Suppressor macrophage (primary cell): ENCODE results near the gene MCF2L.
"Not testable (repeated sequence)": the region's sequence is repeated elsewhere in the genome, so short reads cannot be mapped to it uniquely, and the experiment has no call there.

Experiments
- DNase-seq, 4 experiments: peaks; one replicate each; pipeline ENCODE4 v3.0.0-alpha.2; 2020 to 2022

MCF2L gene

DNA sequence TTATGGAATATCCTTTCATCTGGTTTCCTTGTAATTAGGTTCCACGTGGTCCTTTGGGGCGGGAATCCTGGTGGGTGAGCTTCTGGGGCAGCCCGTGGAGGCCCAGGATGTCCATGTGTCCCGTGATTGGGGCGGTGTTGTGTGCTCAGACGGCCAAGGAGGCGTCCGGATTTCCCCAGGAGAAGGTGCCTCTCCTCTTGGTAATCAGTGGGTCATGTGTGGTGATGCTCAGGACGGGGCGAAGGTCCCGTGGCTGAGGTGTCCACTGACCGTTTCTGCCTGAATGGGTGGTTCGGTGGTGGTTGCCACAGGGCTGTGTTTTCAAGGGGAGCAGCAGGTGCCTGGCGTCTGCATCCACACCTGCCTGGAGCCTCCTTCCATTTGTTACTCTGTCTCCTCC, 84.4 kb downstream of the MCF2L start:
- DNase-seq: no peak

DNA sequence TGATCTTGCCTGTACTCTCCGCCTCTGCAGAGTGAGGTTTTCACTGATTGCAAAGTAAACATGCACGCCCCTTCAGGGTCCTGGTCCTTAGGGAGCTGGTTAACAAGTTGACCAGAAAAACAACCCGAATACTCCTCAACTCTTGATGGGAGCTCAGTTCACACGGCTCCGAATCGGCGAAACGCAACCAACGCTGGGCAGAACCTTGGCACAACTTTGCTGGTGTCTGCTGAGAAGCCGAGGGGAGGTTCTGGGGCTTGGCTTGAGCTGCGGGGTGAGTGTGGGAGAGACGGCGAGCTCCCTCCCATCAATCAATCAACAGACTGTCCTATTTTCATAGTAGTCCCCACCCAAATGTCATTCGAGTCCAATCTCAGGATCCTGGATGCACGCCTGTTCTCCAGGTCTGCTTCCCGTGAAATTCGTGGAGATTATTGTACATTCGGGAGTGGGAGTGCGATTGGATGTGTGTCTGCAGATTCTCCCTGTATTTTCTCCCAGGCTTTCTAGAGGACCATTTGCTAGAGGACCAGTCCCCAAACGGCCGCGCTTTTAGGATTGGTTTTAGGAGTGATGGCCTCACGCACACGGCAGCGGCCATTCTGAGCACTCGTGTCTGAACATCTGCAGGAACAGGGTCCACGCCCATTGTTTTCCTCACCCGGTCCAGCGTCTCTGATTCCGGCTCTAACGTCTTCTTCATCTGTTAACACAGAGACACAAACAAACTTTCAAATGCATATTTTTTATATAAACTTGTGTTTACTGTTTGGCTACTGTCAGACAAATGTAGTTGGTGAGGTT, 85.0 kb downstream of the MCF2L start:
- DNase-seq: no peak

DNA sequence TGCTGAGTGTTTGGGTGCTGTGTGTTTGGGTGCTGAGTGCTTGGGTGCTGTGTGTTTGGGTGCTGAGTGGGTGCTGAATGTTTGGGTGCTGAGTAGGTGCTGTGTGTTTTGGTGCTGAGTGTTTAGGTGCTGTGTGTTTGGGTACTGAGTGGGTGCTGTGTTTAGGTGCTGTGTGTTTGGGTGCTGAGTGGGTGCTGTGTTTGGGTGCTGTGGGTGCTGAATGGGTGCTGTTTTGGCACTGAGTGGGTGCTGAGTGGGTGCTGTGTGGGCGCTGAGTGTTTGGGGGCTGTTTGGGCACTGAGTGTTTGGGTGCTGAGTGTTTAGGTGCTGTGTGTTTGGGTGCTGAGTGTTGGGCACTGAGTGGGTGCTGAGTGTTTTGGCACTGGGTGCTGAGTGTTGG, 88.1 kb downstream of the MCF2L start:
- no peak for DNase-seq

DNA sequence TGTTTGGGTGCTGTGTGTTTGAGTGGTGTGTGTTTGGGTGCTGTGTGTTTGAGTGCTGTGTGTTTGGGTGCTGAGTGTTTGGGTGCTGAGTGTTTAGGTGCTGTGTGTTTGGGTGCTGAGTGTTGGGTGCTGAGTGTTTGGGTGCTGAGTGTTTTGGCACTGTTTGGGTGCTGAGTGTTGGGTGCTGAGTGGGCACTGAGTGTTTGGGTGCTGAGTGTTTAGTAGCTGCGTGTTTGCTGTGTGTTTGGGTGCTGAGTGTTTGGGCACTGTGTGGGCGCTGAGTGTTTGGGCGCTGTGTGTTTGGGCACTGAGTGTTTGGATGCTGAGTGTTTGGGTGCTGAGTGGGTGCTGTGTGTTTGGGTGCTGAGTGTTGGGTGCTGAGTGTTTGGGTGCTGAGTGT, 88.5 kb downstream of the MCF2L start:
- DNase-seq: not testable (repeated sequence)

DNA sequence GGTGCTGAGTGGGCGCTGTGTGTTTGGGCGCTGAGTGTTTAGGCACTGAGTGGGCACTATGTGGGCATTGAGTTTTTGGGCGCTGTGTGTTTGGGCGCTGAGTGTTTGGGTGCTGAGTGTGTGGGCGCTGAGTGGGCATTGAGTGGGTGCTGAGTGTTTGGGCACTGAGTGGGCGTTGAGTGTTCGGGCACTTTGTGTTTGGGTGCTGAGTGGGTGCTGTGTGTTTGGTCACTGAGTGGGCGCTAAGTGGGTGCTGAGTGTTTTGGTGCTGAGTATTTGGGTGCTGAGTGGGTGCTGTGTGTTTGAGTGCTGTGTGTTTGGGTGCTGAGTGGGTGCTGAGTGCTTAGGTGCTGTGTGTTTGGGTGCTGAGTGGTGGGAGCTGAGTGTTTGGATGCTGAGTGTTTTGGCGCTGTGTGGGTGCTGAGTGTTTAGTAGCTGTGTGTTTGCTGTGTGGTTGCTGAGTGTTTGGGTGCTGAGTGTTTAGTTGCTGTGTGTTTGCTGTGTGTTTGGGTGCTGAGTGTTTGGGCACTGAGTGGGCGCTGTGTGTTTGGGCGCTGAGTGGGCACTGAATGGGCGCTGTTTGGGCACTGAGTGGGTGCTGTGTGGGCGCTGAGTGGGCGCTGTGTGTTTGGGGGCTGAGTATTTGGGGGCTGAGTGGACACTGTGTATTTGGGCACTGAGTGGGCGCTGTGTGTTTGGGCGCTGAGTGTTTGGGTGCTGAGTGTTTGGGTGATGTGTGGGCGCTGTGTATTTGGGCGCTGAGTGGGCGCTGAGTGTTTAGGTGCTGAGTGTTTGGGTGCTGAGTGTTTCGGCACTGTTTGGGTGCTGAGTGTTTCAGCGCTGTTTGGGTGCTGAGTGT, 89.3 kb downstream of the MCF2L start:
- DNase-seq: no peak

DNA sequence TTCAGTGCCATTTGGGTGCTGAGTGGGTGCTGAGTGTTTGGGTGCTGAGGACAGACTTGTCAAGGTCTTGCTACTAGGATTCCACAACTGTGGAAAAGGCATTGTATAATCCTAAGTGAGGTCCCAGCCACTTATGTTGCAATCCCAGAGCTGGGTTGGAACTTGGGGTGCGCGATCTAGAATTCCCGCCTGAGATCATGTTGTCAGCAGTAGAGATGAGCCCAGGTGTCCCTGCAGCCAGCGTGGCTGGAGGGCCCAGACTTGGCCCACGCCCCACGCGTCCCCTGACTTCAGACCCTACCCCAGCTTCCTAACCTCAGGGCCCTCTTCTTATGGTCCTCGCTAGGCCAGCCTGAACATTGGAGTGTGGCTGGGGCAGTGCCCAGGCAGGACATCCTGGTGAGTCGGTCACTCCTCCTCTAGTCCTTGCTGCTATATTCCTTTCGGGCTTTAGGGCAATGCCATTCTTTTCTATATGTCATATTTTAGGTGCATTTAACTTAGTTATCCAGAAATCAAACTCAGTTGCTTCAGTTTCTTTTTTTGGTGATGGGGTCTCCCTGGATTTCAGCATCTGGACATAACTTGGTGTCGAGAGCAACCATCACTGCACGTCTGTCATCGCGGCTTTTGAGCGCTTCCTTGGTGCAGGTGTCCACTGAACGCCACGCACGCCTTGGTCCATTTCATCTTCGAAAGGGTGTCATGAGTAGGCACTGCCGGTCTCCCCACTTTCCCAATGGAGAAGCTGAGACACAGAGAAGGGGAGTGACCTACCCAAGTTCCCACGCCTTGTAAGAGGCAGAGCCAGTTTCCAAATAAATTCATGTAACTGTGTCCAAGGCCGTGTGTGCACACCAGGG, 90.2 kb downstream of the MCF2L start:
- no peak for DNase-seq

DNA sequence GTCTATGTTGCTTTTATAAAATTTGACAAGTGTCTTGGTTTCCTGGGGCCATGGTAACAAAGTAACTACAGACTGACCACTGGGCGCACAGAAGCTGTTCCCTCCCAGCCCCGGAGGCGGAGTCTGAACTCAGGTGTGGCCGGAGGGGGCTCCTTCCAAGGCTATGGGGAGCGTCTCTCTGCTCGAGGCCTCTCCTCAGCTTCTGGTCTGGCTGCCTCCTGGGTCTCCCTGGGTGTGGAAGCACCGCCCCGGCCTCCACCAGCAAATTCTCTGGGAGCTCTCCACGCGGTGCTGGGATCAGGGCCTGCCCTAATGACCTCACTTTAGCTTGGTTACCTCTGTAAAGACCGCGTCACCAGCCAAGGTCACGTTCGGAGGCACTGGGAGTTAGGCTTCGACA, 90.9 kb downstream of the MCF2L start:
- DNase-seq: no peak

DNA sequence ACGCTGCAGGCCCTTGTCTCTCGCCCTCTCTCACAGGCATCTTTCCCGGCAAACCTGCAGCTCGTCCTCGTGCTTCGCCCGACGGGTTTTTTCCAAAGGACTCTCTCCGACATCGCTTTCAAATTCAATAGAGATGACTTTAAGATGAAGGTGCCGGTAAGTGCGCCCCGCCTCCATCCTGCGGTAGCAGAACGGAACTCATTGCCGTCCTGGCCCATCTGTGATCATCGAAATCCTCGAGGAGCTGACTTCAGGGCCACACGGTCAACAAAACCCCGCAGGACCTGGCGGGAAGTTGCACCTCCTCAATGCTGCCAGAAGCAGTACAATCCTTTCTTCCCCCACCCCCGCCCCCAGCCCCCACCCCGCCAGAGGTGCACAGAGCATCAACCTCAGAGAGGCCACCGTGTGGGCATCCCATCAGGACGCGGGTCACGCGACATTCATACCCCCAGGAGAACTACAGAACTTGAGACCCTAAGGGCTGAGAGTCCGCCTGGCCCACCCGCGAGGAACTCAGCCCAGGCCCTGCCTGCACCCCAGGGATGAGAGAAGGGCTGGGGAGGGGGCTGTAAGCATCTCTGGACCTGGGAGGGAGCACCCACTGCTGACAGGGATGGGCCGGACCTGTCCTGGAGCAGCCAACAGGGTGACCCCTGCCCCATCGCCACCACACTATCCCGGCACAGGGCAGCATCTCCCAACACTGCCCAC, 91.7 kb downstream of the MCF2L start:
- DNase-seq: no peak

DNA sequence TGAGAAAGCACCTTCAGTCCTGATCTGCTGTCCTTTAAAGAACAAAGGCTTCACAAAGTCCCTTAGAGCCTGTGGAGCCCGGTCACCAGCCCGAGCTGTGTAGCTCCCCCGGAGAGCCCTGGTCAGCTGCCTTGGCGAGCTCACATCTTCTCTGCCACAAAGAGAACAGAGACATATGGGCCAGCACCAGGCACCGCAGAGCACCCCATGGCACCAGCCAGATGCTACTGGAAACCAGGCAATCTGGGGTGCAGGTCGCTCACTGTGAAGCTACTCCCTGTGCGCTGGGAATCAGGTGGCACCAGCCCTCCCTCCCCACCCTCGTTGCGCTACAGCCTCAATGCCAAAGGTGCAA, 92.2 kb downstream of the MCF2L start:
- no peak for DNase-seq

DNA sequence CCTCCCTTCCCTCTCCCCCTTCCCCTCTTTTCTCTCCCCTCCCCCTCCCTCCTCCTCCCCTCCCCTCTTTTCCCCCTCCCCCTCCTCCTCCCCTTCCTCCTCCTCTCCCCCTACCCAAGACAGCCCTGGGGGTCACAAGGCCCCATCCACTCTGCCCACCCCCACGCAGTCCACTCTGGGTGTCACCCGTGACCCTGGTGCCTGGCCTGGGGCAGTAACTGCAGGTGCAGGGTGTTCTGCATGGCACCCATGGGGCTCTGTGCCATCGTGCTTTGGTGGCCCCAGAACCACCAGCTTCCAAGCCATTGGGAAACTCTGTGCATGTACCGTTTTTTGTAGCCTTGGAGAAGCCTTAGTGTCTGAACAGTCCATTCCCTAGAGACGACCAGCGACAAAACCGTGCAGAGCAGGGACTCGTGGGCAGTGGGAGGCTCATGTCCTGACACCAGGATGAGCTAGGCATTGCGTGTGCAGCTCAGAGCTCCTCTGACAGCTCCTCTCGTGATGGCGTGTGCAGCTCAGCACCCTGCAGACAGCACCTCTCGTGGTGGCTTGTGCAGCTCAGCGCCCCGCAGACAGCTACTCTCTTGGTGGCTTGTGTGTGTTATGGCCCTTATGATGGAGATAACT, 92.9 kb downstream of the MCF2L start:
- DNase-seq: no peak

DNA sequence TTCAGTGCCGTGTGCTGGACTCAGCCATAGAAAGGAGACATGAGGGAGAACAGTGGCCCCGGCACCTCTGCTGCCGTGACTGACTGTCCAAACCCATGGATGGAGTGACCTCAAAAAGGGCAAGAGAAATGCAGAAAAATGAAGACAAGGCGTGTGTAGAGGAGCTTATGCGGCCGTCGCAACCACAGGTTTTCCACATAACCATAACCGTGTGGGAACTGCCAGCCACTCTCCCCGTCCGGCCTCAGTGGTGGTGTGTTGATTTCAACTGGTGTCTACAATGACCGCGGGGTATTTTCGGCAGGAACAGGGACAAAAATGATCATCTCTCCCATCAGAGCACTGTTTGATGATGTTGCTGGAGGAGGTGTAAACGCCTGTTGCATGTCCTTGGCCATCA, 93.7 kb downstream of the MCF2L start:
- no peak for DNase-seq

DNA sequence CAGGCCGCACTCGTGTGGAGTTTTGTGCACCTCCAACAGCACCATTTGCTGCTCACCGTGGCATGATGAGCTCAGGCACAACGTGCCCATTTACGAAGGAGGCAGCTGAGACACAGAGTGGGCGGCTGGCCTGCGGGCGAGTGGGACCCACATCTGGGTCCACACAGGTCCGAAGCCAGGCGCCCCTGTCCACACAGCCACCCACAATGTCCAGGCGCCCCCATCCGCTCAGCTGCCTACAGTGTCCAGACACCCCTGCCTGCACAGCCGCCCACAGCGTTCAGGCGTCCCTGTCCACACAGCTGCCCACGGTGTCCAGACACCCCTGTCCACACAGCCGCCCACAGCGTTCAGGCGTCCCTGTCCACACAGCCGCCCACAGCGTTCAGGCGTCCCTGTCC, 94.1 kb downstream of the MCF2L start:
- DNase-seq: no peak

DNA sequence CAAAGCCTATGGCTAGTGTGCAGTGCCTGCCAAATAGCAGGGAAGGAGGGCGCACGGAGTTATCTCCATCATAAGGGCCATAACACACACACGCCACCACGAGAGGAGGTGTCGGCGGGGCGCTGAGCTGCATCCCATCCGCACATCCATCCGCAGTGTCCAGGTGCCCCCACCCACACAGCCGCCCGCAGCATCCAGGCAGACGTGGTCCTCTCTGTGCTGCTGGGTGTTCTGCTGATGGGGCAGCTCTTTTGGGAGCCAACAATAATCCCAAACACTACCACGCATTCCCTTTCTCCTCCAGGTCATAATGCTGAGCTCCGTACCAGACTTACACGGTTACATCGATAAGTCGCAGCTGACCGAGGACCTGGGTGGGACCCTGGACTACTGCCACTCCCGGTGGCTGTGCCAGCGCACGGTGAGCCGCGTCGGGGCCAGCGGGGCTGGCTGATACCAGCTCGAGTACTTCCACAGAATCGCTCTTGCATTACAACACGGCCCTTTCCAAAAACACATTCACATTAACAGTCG, 95.1 kb downstream of the MCF2L start:
- no peak for DNase-seq

DNA sequence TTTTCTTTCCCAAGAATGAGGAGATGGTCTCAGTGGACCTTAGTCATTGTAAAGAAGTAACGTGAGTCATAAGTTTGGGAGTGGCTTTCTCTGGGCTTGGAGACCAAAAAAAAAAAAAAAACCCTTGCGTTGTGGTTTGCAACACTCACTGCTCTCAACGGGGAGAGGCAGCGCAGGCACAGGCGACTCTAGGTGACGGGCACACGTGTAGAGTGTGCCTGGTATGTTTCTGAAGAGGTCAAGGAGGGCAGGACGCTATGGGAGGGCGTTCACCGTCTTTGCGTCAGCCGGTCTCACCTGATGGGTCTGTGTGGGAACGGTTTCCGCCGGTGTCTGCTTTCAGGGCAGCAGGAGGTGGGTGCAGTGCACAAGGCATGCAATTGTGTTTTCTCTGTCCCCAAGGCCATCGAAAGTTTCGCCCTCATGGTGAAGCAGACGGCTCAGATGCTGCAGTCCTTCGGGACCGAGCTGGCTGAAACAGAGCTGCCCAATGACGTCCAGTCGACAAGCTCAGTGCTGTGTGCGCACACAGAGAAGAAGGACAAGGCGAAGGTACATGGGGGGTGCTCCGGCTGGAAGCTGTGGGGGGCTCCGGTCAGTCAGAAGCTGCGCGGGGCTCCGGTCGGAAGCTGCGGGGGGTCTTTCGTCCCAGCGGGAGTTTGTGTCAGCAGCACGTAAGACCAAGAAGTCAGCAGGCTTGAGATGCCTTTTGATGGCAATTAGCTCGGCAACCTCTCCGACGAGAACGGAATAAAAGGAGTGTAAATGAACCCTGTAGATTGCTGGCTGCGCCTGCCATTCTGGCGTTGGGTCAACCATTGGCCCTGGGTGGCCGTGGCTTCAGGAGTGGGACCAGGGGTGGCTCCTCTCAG, 95.8 kb downstream of the MCF2L start:
- no peak for DNase-seq

DNA sequence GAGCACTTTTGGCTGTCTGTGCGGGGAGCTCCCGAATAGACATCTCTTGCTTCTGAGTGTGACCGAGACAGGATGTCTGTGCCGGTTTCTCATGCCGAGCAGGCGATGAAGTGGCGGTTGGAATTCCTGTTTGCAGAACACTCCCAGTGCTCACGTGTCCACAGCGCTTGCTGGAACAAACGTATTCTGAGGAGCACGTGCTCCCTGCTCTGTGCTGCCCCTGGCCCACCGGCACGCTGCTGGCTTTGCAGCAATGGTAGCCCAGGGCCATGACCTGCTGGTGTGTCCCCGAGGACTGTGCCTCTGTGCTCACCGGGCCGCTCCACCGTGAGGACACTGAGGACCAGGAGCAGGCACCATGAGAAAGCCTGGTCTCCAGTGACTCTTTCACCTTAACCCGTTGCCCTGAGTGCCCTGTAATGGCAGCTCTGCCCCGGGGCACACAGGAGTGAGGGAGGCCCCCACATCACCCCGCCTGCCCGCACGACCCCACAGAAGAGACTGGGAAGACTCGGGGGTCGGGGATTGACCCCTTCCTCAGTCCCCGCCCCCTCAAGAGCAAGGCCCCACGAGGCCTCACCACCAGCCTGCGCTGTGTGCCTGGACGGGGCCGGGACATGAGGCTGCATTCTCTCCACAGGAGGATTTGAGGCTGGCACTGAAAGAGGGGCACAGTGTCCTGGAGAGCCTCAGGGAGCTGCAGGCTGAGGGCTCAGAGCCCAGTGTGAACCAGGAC, 96.6 kb downstream of the MCF2L start:
- no peak for DNase-seq

DNA sequence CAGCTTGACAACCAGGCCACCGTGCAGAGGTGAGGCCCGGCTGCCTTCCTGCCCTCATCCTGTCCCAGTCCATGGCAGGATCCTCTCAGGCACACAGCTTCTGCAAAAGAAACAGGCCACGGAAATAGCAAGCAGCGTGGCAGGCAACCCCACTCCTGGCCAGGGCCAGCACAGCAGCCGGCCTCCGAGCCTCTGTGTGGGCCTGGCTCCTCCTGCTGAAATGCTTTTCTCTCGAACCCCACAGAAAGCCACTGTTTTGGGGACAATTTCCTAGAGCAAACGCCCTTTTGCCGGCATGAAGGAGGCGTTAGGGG, 97.1 kb downstream of the MCF2L start:
- no peak for DNase-seq

DNA sequence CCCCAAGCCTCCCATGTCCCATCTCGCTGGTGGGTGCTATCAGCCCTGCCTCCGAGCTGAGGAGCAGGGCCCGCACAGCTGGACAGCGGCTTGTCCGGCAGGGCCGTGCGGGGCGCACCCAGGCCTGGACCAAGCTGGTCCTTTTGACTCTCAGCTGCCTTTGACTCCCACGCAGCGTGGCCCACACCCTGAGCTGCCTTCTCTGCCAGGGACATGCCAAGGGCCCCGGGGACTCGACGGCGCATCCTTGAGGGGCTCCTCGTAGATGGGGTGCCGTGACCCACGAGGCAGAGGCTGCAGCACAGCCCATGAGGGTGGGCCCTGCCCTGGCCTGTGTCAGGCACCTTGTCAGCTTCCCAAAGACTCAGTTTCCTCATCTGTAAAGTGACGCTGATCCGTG, 97.7 kb downstream of the MCF2L start:
- DNase-seq: no peak

DNA sequence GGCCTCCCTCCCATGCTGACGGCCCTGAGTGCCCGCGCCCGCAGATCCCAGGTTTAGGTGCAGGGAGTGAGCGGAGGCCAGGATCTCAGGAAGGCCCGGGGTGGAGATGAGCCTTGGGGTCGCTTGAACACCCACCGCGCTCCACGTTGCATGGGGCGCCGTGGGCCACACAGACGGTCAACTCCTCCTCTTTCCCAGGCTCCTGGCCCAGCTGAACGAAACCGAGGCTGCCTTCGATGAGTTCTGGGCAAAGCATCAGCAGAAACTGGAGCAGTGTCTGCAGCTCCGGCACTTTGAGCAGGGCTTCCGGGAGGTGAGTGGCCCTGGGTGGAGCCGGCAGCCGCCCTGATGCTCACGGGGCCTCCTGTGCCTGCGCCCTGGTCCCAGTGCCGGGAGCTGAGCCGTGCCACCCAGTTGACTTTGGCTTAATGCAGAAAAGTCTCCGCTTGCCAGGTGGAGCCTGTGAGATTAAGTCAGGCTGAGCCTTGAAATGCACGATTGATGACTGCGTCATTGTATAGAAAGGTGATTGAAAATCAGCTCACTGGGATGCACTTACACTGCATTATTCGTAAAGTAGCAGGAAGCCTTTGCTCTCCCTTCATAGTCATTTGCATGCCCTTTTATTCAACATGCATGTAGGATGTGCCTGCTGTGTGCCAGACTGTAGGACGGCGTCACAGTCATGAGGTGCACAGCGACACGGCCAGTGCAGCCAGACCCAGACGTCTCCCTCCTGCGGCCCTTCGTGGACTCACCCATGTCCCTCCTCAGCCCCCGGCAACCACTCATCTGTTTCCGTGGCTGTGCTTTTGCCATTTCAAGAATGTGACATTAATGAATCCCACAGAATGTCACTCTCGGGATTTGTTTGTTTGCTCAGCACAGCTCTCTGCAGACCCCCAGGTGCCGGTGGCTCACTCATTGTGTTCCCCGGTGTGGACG, 101.1 kb downstream of the MCF2L start:
- no peak for DNase-seq

DNA sequence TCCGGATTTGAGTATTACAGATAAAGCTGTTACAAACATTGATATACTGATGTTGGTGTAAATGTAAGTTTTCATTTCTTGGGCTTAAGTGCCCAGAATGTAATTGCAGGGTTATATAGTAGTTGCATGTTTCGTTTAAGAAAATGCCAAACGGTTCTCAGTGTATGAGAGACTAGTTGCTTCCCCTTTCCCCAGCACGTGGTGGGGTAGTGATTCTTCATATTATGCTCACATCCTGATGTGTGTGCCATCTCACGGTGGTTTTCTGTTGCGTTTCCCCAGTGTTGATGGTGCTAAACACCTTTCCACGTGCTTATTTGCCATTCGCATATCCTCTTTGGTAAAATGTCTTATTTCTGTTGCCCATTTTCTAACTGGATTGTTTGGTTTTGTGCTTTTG, 101.8 kb downstream of the MCF2L start:
- no peak for DNase-seq
